K562 (cell line): Measurements from ENCODE around the gene CIAO3. TPM values are rescaled to one million over a fixed set of nuclear protein-coding genes. Genes with fewer than 3 reads are reported as not detected.

Experiments used
- ATF1 ChIP-seq, 2 experiments: fragments of 450-650 bp in 1 of 2; IDR thresholded peaks; 2 replicates each; pipeline ENCODE4 v1.6.1; 2016; ENCODE audit warnings: missing compliant biosample characterization in 1 of 2, missing genetic modification characterization in 1 of 2
- CREBBP ChIP-seq: IDR thresholded peaks from one replicate; pipeline ENCODE4 v1.6.1; 2012; ENCODE audit warnings: low read depth, mild to moderate bottlenecking, control low read depth, inconsistent platforms, low read length
- DPF2 ChIP-seq: fragments of 450-650 bp; IDR thresholded peaks from 2 replicates; pipeline ENCODE4 v1.6.1; 2016
- E2F5 ChIP-seq: sonication (generic); formaldehyde crosslinking; IDR thresholded peaks from 2 replicates; pipeline ENCODE4 v1.8.0; 2022; ENCODE audit warnings: mild to moderate bottlenecking, missing genetic modification reagents
- ELF1 ChIP-seq: fragments of 200-800 bp; sonication (Bioruptor generic); IDR thresholded peaks from 2 replicates; pipeline ENCODE4 v1.6.1; 2016; ENCODE audit warnings: missing genetic modification characterization, missing compliant biosample characterization
- ETV5 ChIP-seq: sonication (generic); formaldehyde crosslinking; IDR thresholded peaks from 2 replicates; pipeline ENCODE4 v1.4.0; 2020; ENCODE audit warnings: low read depth, mild to moderate bottlenecking, missing genetic modification reagents
- GTF2E2 ChIP-seq: fragments of 200-800 bp; sonication (Bioruptor generic); IDR thresholded peaks from 2 replicates; pipeline ENCODE4 v1.6.1; 2016; ENCODE audit warnings: missing genetic modification characterization, missing compliant biosample characterization
- HDAC2 ChIP-seq: fragments of 450-650 bp; IDR thresholded peaks from 2 replicates; pipeline ENCODE4 v1.6.1; 2016; ENCODE audit warnings: mild to moderate bottlenecking
- HNRNPL ChIP-seq: fragments of 200-400 bp; formaldehyde crosslinking; IDR thresholded peaks from 2 replicates; pipeline ENCODE4 v1.6.1; 2017; ENCODE audit warnings: low read depth, mild to moderate bottlenecking, low read length
- KDM1A ChIP-seq, 2 experiments: fragments of 450-650 bp; IDR thresholded peaks; 2 replicates each; pipeline ENCODE4 v1.6.1; 2016; ENCODE audit warnings: mild to moderate bottlenecking in 2 of 2
- MAX ChIP-seq: sonication (generic); formaldehyde crosslinking; IDR thresholded peaks from 2 replicates; pipeline ENCODE4 v1.9.0; 2022; ENCODE audit warnings: mild to moderate bottlenecking, missing genetic modification reagents
- MCM5 ChIP-seq: fragments of 450-650 bp; IDR thresholded peaks from 2 replicates; pipeline ENCODE4 v1.6.1; 2016; ENCODE audit warnings: low read depth
- NR2F6 ChIP-seq: fragments of 450-650 bp; formaldehyde crosslinking; IDR thresholded peaks from 2 replicates; pipeline ENCODE4 v1.4.0; 2020; ENCODE audit warnings: mild to moderate bottlenecking
- PKNOX1 ChIP-seq: fragments of 450-650 bp; IDR thresholded peaks from 2 replicates; pipeline ENCODE4 v1.6.1; 2016
- RBM17 ChIP-seq: fragments of 200-400 bp; formaldehyde crosslinking; IDR thresholded peaks from 2 replicates; pipeline ENCODE4 v1.6.1; 2017; ENCODE audit warnings: low read depth, mild to moderate bottlenecking, low read length, borderline replicate concordance
- TRIM24 ChIP-seq, 2 experiments: fragments of 450-650 bp; IDR thresholded peaks; 2 replicates each; pipeline ENCODE4 v1.6.1; 2016
- ZEB2 ChIP-seq: fragments of 450-650 bp; IDR thresholded peaks from 2 replicates; pipeline ENCODE4 v1.6.1; 2016
- ZFP30 ChIP-seq: fragments of 250-450 bp; sonication (Bioruptor Pico); IDR thresholded peaks from 2 replicates; pipeline ENCODE4 v1.8.0; 2022; ENCODE audit warnings: moderate library complexity, mild to moderate bottlenecking, inconsistent platforms, borderline replicate concordance
- ZFP36 ChIP-seq: fragments of 150-350 bp; IDR thresholded peaks from 2 replicates; pipeline ENCODE4 v1.6.1; 2018; ENCODE audit warnings: low read length, low read depth; ENCODE audit not compliant: partially characterized antibody
- ZNF140 ChIP-seq: fragments of 250-450 bp; sonication (Bioruptor Pico); IDR thresholded peaks from 2 replicates; pipeline ENCODE4 v1.8.0; 2021; ENCODE audit warnings: moderate library complexity, mild to moderate bottlenecking, inconsistent platforms
- ZNF146 ChIP-seq: IDR thresholded peaks from one replicate; pipeline ENCODE4 v1.6.1; 2018; ENCODE audit warnings: missing compliant biosample characterization; ENCODE audit not compliant: unreplicated experiment
- ZNF384 ChIP-seq: IDR thresholded peaks from 2 replicates; pipeline ENCODE4 v1.6.1; 2012; ENCODE audit warnings: low read depth, low read length, improper control_type of control experiment
- ZNF395 ChIP-seq: fragments of 200-800 bp; sonication (Bioruptor generic); IDR thresholded peaks from 2 replicates; pipeline ENCODE4 v1.6.1; 2017; ENCODE audit warnings: missing genetic modification characterization, missing compliant biosample characterization
- ZNF507 ChIP-seq: conservative IDR thresholded peaks from 2 replicates; pipeline ENCODE4 v1.6.1; 2017; ENCODE audit warnings: missing genetic modification characterization, missing compliant biosample characterization
- ZNF639 ChIP-seq, 2 experiments: fragments of 200-800 bp in 1 of 2; sonication (Bioruptor generic) in 1 of 2; sonication (generic) in 1 of 2; formaldehyde crosslinking in 1 of 2; IDR thresholded peaks in 1 of 2; conservative IDR thresholded peaks in 1 of 2; 2 replicates each; pipeline versions ENCODE4 v1.5.0 to v1.6.1; 2016 to 2020; ENCODE audit warnings: missing compliant biosample characterization in 1 of 2, missing genetic modification characterization in 1 of 2, missing genetic modification reagents in 1 of 2
- polyA plus RNA-seq, 8 experiments: library from polyadenylated mRNA; depleted of rRNA in 4 of 8; stranded (reverse) in 5 of 8; unstranded in 3 of 8; fragments of >200 nt; fragmentation: Nextera tagmentation in 2 of 8; fragmentation: Illumina TruSeq in 1 of 8; extraction: Ambion mirVana in 2 of 8; extraction: Trizol in 1 of 8; gene quantifications; 2 replicates each; pipeline versions ENCODE4 v1.2.1 to v1.2.3, GENCODE V29; 2011 to 2014; ENCODE audit warnings: inconsistent platforms in 1 of 8, missing spikeins in 1 of 8
- total RNA-seq, 7 experiments: library from RNA; depleted of rRNA in 6 of 7; stranded (reverse); fragments of >200 nt in 6 of 7; fragmentation: Illumina TruSeq in 2 of 7; extraction: Trizol in 2 of 7; gene quantifications; 2 replicates each; pipeline versions ENCODE4 v1.2.1 to v1.2.3, GENCODE V29; 2011 to 2021; ENCODE audit warnings: low replicate concordance in 1 of 7

The CIAO3 gene
- total and polyA plus RNA-seq, 9 of the 15 experiments (the other 6 are each of a cell fraction or from before 2014, with no cell fraction given): 2.2 to 35.6 (median 18.7) TPM

GRCh38 chr16:709566-710499 lies 31.0 kb downstream of the CIAO3 start (continued):
- TF ChIP-seq ZNF507 (tag) (no peak), ZFP30 (CRISPR knock-in tag) (no peak), E2F5 (CRISPR knock-in tag) (no peak), PKNOX1 (no peak), GTF2E2 (tag) (no peak), MCM5 (no peak), ZEB2 (no peak), ZNF146 (CRISPR knock-in tag) (no peak), ZNF639 (CRISPR knock-in tag; conservative IDR thresholded peaks at IDR 0.05 in 1 of 2, IDR thresholded peaks at IDR 0.05 in 1 of 2) (no peak), DPF2 (no peak), NR2F6 (CRISPR knock-in tag) (no peak), ETV5 (CRISPR knock-in tag) (no peak), RBM17 (no peak), HNRNPL (no peak), ZNF140 (CRISPR knock-in tag) (no peak), ZFP36 (no peak), KDM1A (IDR thresholded peaks at IDR 0.05) (peak; percentile 83 to 94), ELF1 (tag) (no peak), MAX (CRISPR knock-in tag) (no peak), ZNF395 (CRISPR knock-in tag) (no peak), ZNF384 (no peak), ATF1 (CRISPR knock-in tag; IDR thresholded peaks at IDR 0.05) (no peak), ATF1 (tag; IDR thresholded peaks at IDR 0.05) (no peak), CREBBP (peak; percentile 98), TRIM24 (IDR thresholded peaks at IDR 0.05) (no peak), HDAC2 (peak; percentile 52; the same call in 1 of the 2 replicates)
